Amniotic stem cell (primary cell): ENCODE data around the gene TMEM40.
"Not testable (repeated sequence)": the region's sequence is repeated elsewhere in the genome, so short reads cannot be mapped to it uniquely, and the experiment has no call there.

ENCODE experiments used
- DNase-seq: peaks from one replicate; lab custom pipeline; 2025; lab: John Stamatoyannopoulos, UW

TMEM40 gene

GRCh38 chr3:12750658-12751071 is 8.4 kb downstream of the TMEM40 start:
- DNase-seq, result no peak

- no peak for DNase-seq
These were observed 8.8 kb downstream of the TMEM40 start for GRCh38 chr3:12750223-12750622.

- DNase-seq, result no peak
These were observed 10.6 kb downstream of the TMEM40 start for GRCh38 chr3:12748477-12748876.

- DNase-seq, result no peak
These were observed 12.6 kb downstream of the TMEM40 start for GRCh38 chr3:12746419-12746818.

GRCh38 chr3:12744326-12744725 is 14.7 kb downstream of the TMEM40 start:
- no peak for DNase-seq

GRCh38 chr3:12743583-12743982 is 15.5 kb downstream of the TMEM40 start:
- DNase-seq, result no peak

GRCh38 chr3:12742330-12743107 is 16.5 kb downstream of the TMEM40 start:
- DNase-seq, result no peak

- DNase-seq, result no peak
These were observed 17.9 kb downstream of the TMEM40 start for GRCh38 chr3:12741209-12741608.

- no peak for DNase-seq
These were observed 21.2 kb downstream of the TMEM40 start for GRCh38 chr3:12737833-12738232.

GRCh38 chr3:12737319-12737718 is 21.7 kb downstream of the TMEM40 start:
- no peak for DNase-seq

GRCh38 chr3:12734960-12735359 is 24.1 kb downstream of the TMEM40 start:
- DNase-seq, result no peak

GRCh38 chr3:12733566-12733965 is 25.5 kb downstream of the TMEM40 start:
- no peak for DNase-seq

GRCh38 chr3:12730506-12731242 is 28.4 kb downstream of the TMEM40 start:
- DNase-seq, result no peak

- DNase-seq, result no peak
These were observed 29.9 kb downstream of the TMEM40 start for GRCh38 chr3:12729051-12729651.

GRCh38 chr3:12727937-12728336 is 31.1 kb downstream of the TMEM40 start:
- DNase-seq, result no peak

- DNase-seq, result no peak
These were observed 31.6 kb downstream of the TMEM40 start for GRCh38 chr3:12727481-12727880.

- DNase-seq, result no peak
These were observed 33.6 kb downstream of the TMEM40 start for GRCh38 chr3:12725436-12725835.

GRCh38 chr3:12724794-12725193 is 34.3 kb downstream of the TMEM40 start:
- no peak for DNase-seq

- DNase-seq, result not testable (repeated sequence)
These were observed 35.7 kb downstream of the TMEM40 start for GRCh38 chr3:12723362-12723761.

- no peak for DNase-seq
These were observed 36.8 kb downstream of the TMEM40 start for GRCh38 chr3:12722226-12722625.

GRCh38 chr3:12719984-12720898 is 38.8 kb downstream of the TMEM40 start:
- DNase-seq, result peak; percentile 91

GRCh38 chr3:12719541-12719940 is 39.5 kb downstream of the TMEM40 start:
- DNase-seq, result no peak
